Stimulated activated CD4-positive, alpha-beta T cell treated with anti-CD3 and anti-CD28 coated beads, Interleukin-2, amount 100 ng/mL, for 24 hours (primary cell): ENCODE results near the gene MAN1C1.
"Not testable (repeated sequence)": the region's sequence is repeated elsewhere in the genome, so short reads cannot be mapped to it uniquely, and the experiment has no call there.

Source experiments
- DNase-seq, 2 donors: peaks; one replicate each; pipeline ENCODE4 v3.0.0-alpha.2; 2020

MAN1C1 gene

GRCh38 chr1:25720624-25721023, 104.0 kb downstream of the MAN1C1 start:
- no peak for DNase-seq

- no peak for DNase-seq
Observed at GRCh38 chr1:25723250-25723880, 106.8 kb downstream of the MAN1C1 start.

GRCh38 chr1:25724201-25724600, 107.6 kb downstream of the MAN1C1 start:
- DNase-seq: no peak

- DNase-seq: no peak
Observed at GRCh38 chr1:25724966-25725365, 108.4 kb downstream of the MAN1C1 start.

GRCh38 chr1:25725482-25725881, 108.9 kb downstream of the MAN1C1 start:
- DNase-seq: no peak

- no peak for DNase-seq
Observed at GRCh38 chr1:25727088-25727487, 110.5 kb downstream of the MAN1C1 start.

GRCh38 chr1:25727635-25728286, 111.2 kb downstream of the MAN1C1 start:
- DNase-seq: no peak

GRCh38 chr1:25728301-25728935, 111.8 kb downstream of the MAN1C1 start:
- no peak for DNase-seq

- DNase-seq: no peak
Observed at GRCh38 chr1:25729045-25729444, 112.5 kb downstream of the MAN1C1 start.

- DNase-seq: no peak
Observed at GRCh38 chr1:25729790-25730644, 113.4 kb downstream of the MAN1C1 start.

GRCh38 chr1:25731148-25731547, 114.6 kb downstream of the MAN1C1 start:
- DNase-seq: no peak

- DNase-seq: no peak
Observed at GRCh38 chr1:25731626-25732370, 115.2 kb downstream of the MAN1C1 start.

- DNase-seq: no peak
Observed at GRCh38 chr1:25732821-25733220, 116.2 kb downstream of the MAN1C1 start.

- no peak for DNase-seq
Observed at GRCh38 chr1:25733271-25733670, 116.7 kb downstream of the MAN1C1 start.

- not testable (repeated sequence) for DNase-seq
Observed at GRCh38 chr1:25734991-25735390, 118.4 kb downstream of the MAN1C1 start.

GRCh38 chr1:25735956-25736529, 119.5 kb downstream of the MAN1C1 start:
- no peak for DNase-seq

GRCh38 chr1:25737130-25737529, 120.5 kb downstream of the MAN1C1 start:
- no peak for DNase-seq

GRCh38 chr1:25738499-25738898, 121.9 kb downstream of the MAN1C1 start:
- no peak for DNase-seq

GRCh38 chr1:25739341-25739740, 122.8 kb downstream of the MAN1C1 start:
- no peak for DNase-seq

GRCh38 chr1:25740071-25740470, 123.5 kb downstream of the MAN1C1 start:
- no peak for DNase-seq

- DNase-seq: no peak
Observed at GRCh38 chr1:25742316-25742715, 125.7 kb downstream of the MAN1C1 start.
